Measurements from ENCODE around the gene SLC9A9.

DNA sequence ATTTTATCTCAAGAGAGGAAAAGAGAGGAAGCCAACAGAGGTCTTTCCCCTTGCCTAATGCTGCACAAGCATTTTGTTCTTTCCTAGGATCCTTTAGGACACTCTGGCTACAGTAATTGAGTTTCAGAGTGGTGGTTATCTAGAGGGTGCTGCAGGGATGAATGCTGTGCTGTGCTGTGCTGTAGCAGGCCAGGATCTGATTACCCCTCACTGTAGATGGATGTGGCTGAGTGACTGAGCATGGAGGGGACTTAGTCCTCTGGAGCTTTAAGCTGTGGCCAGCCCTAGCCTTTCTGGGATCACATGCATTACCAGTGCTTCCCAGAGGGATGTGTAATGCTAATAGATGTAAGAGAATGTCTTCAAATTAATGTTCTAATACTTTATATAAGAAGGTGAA, 94.8 kb downstream of the SLC9A9 start:
- TF ChIP-seq POLR2A (IDR thresholded peaks at IDR 0.05; ENCODE audit: low read length) (no peak), GATA1 (IDR thresholded peaks at IDR 0.05; ENCODE audit: low read depth, low read length) (no peak)
